PFSK-1 (cell line): ENCODE measurements around the gene GOLGB1.

Experiments
- FOXP2 ChIP-seq: optimal IDR thresholded peaks from 2 replicates; pipeline ENCODE3; 2011; ENCODE audit warnings: borderline replicate concordance, control low read depth, inconsistent platforms; ENCODE audit not compliant: insufficient read depth; ENCODE audit errors: extremely low read length, extremely low read depth
- POLR2AphosphoS5 ChIP-seq: IDR thresholded peaks from 2 replicates; pipeline ENCODE4 v1.6.1; 2012; ENCODE audit warnings: low read depth, mild to moderate bottlenecking, control low read depth, low read length, moderate library complexity
- SIN3A ChIP-seq: IDR thresholded peaks from 2 replicates; pipeline ENCODE4 v1.6.1; 2012; ENCODE audit warnings: mild to moderate bottlenecking, low read length, moderate library complexity, borderline replicate concordance; ENCODE audit not compliant: insufficient read depth
- TAF1 ChIP-seq: IDR thresholded peaks from 2 replicates; pipeline ENCODE4 v1.6.1; 2012; ENCODE audit warnings: low read length, control low read depth, borderline replicate concordance; ENCODE audit not compliant: insufficient read depth
- TF ChIP-seq, protein P1 (sequence below), 2 experiments: IDR thresholded peaks; 2 replicates each; pipeline versions ENCODE4 v1.6.1 to v1.8.0; 2011 to 2012; ENCODE audit warnings: low read depth in 2 of 2, low read length in 2 of 2, control low read depth in 1 of 2, inconsistent platforms in 1 of 2, mild to moderate bottlenecking in 1 of 2, moderate library complexity in 1 of 2; ENCODE audit not compliant: insufficient read depth in 1 of 2

GOLGB1 gene

GRCh38 chr3:121724130-121724529, 25.4 kb downstream of the GOLGB1 start:
- TF ChIP-seq TAF1 (no peak), SIN3A (no peak), POLR2AphosphoS5 (no peak)

- TF ChIP-seq POLR2AphosphoS5 (no peak), SIN3A (no peak)
- TF ChIP-seq, protein P1, sequence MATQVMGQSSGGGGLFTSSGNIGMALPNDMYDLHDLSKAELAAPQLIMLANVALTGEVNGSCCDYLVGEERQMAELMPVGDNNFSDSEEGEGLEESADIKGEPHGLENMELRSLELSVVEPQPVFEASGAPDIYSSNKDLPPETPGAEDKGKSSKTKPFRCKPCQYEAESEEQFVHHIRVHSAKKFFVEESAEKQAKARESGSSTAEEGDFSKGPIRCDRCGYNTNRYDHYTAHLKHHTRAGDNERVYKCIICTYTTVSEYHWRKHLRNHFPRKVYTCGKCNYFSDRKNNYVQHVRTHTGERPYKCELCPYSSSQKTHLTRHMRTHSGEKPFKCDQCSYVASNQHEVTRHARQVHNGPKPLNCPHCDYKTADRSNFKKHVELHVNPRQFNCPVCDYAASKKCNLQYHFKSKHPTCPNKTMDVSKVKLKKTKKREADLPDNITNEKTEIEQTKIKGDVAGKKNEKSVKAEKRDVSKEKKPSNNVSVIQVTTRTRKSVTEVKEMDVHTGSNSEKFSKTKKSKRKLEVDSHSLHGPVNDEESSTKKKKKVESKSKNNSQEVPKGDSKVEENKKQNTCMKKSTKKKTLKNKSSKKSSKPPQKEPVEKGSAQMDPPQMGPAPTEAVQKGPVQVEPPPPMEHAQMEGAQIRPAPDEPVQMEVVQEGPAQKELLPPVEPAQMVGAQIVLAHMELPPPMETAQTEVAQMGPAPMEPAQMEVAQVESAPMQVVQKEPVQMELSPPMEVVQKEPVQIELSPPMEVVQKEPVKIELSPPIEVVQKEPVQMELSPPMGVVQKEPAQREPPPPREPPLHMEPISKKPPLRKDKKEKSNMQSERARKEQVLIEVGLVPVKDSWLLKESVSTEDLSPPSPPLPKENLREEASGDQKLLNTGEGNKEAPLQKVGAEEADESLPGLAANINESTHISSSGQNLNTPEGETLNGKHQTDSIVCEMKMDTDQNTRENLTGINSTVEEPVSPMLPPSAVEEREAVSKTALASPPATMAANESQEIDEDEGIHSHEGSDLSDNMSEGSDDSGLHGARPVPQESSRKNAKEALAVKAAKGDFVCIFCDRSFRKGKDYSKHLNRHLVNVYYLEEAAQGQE (IDR thresholded peaks at IDR 0.05; ENCODE audit: insufficient read depth in 1 of 2, low read depth in 2 of 2, low read length in 2 of 2) = no peak
These were observed 26.1 kb downstream of the GOLGB1 start for GRCh38 chr3:121723485-121723884.

GRCh38 chr3:121722411-121722810, 27.1 kb downstream of the GOLGB1 start:
- TF ChIP-seq TAF1 (no peak), FOXP2 (no peak), SIN3A (no peak), POLR2AphosphoS5 (no peak)
- TF ChIP-seq, protein P1 (IDR thresholded peaks at IDR 0.05; ENCODE audit: insufficient read depth in 1 of 2, low read depth in 2 of 2, low read length in 2 of 2) = no peak

DNA sequence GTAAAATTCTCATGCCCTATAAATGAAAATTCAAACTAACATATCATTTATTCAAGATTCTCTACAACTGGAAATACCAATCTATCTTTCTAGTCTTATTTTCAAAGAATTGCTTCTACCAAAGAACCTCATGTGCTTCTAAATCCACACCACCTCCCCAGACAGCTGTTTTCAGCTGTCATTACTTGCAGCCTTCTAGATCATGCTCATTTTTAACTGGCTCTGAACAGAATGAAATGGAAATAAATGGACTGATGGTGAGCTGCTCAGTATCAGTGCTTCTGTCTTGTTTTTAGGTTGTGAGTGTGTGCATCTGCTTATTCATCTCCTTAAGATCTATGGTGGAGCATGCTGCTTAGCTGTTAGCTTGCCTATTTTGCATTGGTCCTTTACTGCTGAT, 29.4 kb downstream of the GOLGB1 start:
- TF ChIP-seq SIN3A (no peak), TAF1 (no peak), POLR2AphosphoS5 (no peak), FOXP2 (no peak)
- TF ChIP-seq, protein P1 (IDR thresholded peaks at IDR 0.05; ENCODE audit: insufficient read depth in 1 of 2, low read depth in 2 of 2, low read length in 2 of 2) = no peak

DNA sequence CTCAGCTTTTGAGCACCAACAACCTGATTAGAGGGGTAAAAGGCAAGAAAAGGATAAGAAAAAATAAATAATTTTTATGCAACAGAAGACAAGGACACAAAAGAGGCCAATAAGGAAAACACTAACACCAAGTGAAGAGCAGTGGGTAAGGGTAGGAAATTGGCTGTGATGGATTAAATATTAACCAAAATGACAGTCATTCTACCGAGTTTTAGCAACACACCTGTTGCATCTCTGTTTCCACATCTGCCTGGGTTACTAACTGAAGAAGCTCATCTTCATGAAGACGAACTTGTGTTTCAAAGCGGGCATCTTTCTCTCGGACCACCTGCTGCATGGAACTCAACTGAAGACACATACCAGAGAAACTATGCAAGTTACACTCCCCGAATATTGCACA, 30.1 kb downstream of the GOLGB1 start:
- TF ChIP-seq POLR2AphosphoS5 (no peak), FOXP2 (no peak), TAF1 (no peak), SIN3A (no peak)
- TF ChIP-seq, protein P1 (IDR thresholded peaks at IDR 0.05; ENCODE audit: insufficient read depth in 1 of 2, low read depth in 2 of 2, low read length in 2 of 2) = no peak
